ENCODE results near the gene RNF208. TPM values are rescaled to one million over a fixed set of nuclear protein-coding genes. Genes with fewer than 3 reads are reported as not detected.
A peak's percentile ranks its signal among the peaks of the same experiment; 100 is the strongest.

Gene RNF208
- total RNA-seq, 2 experiments from 2014 or later, result 8.0 to 10.4 TPM

DNA sequence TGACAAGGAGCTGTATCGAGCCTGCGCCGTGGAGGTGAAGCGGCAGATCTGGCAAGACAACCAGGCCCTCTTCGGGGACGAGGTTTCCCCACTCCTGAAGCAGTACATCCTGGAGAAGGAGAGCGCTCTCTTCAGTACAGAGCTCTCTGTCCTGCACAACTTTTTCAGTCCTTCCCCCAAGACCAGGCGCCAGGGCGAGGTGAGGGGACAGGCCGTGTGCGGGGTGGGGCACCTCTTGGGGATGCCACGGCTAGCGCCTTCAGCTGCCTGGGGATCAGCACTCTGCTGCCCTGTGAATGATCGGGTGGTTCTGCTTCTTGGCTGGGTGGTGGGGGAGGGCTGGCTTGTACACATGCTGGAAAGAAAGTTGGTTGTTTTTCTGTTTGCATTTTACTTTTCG, 34.8 kb upstream of the RNF208 start:
- no peak for DNase-seq
- ChIA-PET CTCF (interaction anchor here (1.0 to 1.5 kb wide), 6 partner anchors 16 to 210 kb away, joined by 3 to 13 read pairs (median 3); no protein-coding TSS in a partner anchor), POLR2A (interaction anchor here (7.2 kb wide), 1 partner anchor 16 kb away, joined by 113 read pairs; the partner anchor contains the start of gene TUBB4B)
- Mint-ChIP-seq H3K27me3 (no peaks in the 10 kb centered on the region), H3K27ac (no peak overlapping the region), H3K9me3 (no peaks in the 10 kb centered on the region), H3K4me1 (ENCODE audit: low read depth) (peaks cover 14% of the 10 kb centered on the region), H3K4me3 (peak overlapping the region; percentile 83), H3K36me3 (ENCODE audit: low read depth) (peaks cover 15% of the 10 kb centered on the region)
- intact Hi-C loops (cut with micrococcal nuclease), result no loop called here
- TF ChIP-seq, protein P1, sequence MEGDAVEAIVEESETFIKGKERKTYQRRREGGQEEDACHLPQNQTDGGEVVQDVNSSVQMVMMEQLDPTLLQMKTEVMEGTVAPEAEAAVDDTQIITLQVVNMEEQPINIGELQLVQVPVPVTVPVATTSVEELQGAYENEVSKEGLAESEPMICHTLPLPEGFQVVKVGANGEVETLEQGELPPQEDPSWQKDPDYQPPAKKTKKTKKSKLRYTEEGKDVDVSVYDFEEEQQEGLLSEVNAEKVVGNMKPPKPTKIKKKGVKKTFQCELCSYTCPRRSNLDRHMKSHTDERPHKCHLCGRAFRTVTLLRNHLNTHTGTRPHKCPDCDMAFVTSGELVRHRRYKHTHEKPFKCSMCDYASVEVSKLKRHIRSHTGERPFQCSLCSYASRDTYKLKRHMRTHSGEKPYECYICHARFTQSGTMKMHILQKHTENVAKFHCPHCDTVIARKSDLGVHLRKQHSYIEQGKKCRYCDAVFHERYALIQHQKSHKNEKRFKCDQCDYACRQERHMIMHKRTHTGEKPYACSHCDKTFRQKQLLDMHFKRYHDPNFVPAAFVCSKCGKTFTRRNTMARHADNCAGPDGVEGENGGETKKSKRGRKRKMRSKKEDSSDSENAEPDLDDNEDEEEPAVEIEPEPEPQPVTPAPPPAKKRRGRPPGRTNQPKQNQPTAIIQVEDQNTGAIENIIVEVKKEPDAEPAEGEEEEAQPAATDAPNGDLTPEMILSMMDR (IDR thresholded peaks at IDR 0.05), result no peak
- ATAC-seq, result no peak

DNA sequence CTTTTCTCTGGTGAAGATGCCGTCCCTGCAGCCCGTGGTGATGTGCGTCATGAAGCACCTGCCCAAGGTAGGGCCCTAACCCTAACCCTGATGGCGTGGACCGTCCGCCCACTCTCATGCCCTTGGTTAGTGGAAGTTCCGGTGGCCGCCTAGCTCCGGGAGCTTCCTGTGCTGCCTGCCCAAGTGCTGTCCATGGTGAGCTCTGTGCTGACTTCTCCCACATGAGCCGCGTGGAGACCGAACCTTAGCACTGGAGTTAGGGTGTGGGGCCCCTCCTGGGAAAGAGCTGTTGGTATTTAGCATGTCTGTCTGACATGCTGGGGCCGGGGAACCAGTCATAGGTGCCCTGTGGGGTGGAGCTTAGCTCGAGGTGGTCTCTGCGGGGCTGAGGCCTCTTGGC, 34.3 kb upstream of the RNF208 start:
- Mint-ChIP-seq H3K36me3 (ENCODE audit: low read depth) (peaks cover 10% of the 10 kb centered on the region), H3K4me3 (peak overlapping the region; percentile 83), H3K27ac (no peak overlapping the region), H3K27me3 (no peaks in the 10 kb centered on the region), H3K9me3 (no peaks in the 10 kb centered on the region), H3K4me1 (ENCODE audit: low read depth) (peaks cover 14% of the 10 kb centered on the region)
- CTCF ChIA-PET, result interaction anchor here (1.0 to 1.5 kb wide), 5 partner anchors 16 to 160 kb away, joined by 3 to 13 read pairs (median 3); no protein-coding TSS in a partner anchor
- intact Hi-C loops (cut with micrococcal nuclease), result no loop called here
- ATAC-seq (no peak), DNase-seq (no peak)
- TF ChIP-seq, protein P1 (IDR thresholded peaks at IDR 0.05), result no peak
- POLR2A ChIA-PET, result interaction anchor here (0.8 to 7.2 kb wide), 6 partner anchors 11 to 141 kb away, joined by 3 to 113 read pairs (median 4); partner anchors contain the start of gene TUBB4B

GRCh38 chr9:137255448-137256114, 33.5 kb upstream of the RNF208 start:
- DNase-seq, result peak; percentile 39
- CTCF ChIA-PET, result interaction anchor here (1.0 to 2.5 kb wide), 5 partner anchors 14 to 31 kb away, joined by 3 to 19 read pairs (median 11); partner anchors contain the start of gene TUBB4B
- H3K9me3 Mint-ChIP-seq, result no peaks in the 10 kb centered on the region
- H3K36me3 Mint-ChIP-seq (ENCODE audit: low read depth), result peaks cover 10% of the 10 kb centered on the region
- POLR2A ChIA-PET, result interaction anchor here (0.8 to 7.2 kb wide), 7 partner anchors 10 to 140 kb away, joined by 3 to 113 read pairs (median 3); partner anchors contain the start of genes NRARP and TUBB4B
- peaks cover 14% of the 10 kb centered on the region for H3K4me1 Mint-ChIP-seq (ENCODE audit: low read depth)
- ATAC-seq, result no peak
- TF ChIP-seq, protein P1 (IDR thresholded peaks at IDR 0.05), result no peak
- peak overlapping the region; percentile 83 for H3K4me3 Mint-ChIP-seq
- H3K27me3 Mint-ChIP-seq, result no peaks in the 10 kb centered on the region
- peak overlapping the region; percentile 79 for H3K27ac Mint-ChIP-seq
- intact Hi-C loops (cut with micrococcal nuclease), result no loop called here

DNA sequence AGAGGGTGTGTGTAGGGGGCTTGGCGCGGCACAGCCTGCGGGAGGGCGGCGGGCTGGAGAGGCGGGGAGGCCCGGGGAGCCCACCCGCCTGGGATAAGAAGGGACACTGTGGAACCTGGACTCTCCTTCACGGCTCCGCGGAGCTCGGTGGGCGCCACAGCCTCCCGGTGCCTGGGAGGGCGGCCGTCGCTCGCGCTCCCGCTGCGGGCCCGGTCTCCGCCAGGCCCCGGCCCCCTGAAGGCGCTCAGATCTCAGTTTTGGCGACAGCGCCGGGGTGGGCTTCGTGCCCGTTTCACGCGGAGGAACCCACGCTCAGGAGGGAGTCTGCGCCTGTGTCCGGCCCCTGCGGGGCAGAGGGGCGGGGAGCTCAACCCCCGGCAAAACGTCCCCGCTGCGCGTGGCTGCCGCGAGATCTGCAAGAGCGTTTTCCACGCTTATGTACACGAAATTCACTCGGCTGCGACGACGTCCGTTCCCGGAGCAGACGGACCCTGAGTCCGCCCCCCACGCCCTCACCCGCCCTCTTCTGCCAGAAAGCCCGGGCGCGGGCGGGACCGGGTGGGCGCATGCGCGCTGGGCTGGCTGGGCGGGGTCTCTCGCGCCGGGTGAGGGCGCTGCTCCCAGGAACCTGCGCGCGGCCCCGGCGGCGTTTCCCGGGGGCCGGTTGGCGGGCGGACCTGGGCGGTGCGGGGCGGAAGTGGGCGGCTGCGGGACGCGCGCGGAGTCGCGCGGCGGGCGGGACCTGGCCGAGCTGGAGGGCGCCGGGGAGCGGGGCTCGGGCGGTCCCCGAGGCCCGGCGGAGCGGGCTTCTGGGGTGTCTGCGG, 32.8 kb upstream of the RNF208 start, which contains the start of gene NELFB:
Gene NELFB, plus strand, starts transcription at position 704 of the 824 bp plus-strand sequence.
- Mint-ChIP-seq H3K36me3 (ENCODE audit: low read depth) (peaks cover 10% of the 10 kb centered on the region), H3K4me3 (peak within 1 kb of the TSS; percentile 83), H3K27ac (peak within 1 kb of the TSS; percentile 79), H3K4me1 (ENCODE audit: low read depth) (peaks cover 14% of the 10 kb centered on the region), H3K9me3 (no peaks in the 10 kb centered on the region), H3K27me3 (no peaks in the 10 kb centered on the region)
- intact Hi-C loops (cut with micrococcal nuclease), result no loop called here
- TF ChIP-seq, protein P1 (IDR thresholded peaks at IDR 0.05), result no peak
- POLR2A ChIA-PET, result interaction anchor here (0.8 to 7.2 kb wide), 8 partner anchors 9 to 57 kb away, joined by 3 to 113 read pairs (median 4); partner anchors contain the start of genes NRARP, RNF224 and TUBB4B
- peak; percentile 93 for DNase-seq
- peak; percentile 94 for ATAC-seq
- CTCF ChIA-PET, result interaction anchor here (0.9 to 2.5 kb wide), 5 partner anchors 14 to 168 kb away, joined by 3 to 19 read pairs (median 4); partner anchors contain the start of genes EXD3, NOXA1 and TUBB4B
